Measurements from ENCODE around the gene HTR3A. TPM values are rescaled to one million over a fixed set of nuclear protein-coding genes. Genes with fewer than 3 reads are reported as not detected.

HTR3A gene
- total and polyA plus RNA-seq, 9 of the 15 experiments (the other 6 are each of a cell fraction or from before 2014, with no cell fraction given) = not detected

DNA sequence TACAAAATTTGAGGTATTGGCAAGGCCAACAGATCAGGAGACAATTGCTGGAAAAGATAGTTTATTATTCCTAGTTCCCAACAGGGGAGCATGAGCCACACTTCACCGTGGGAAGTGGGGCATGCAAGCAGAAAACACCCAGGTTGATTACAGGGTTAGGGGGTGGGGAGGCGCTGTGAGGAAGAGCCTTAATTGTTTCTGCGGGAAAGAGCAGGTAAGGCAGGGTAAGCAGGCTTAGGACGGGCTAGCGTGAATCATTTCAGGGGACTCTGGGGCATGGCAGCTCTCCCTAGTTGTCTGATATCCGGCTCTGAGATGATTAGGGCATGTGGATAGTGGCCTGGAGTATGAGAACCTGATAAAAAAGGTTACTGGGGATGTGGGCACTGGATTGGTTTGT, 20.7 kb upstream of the HTR3A start (continued):
- TF ChIP-seq, protein P1, sequence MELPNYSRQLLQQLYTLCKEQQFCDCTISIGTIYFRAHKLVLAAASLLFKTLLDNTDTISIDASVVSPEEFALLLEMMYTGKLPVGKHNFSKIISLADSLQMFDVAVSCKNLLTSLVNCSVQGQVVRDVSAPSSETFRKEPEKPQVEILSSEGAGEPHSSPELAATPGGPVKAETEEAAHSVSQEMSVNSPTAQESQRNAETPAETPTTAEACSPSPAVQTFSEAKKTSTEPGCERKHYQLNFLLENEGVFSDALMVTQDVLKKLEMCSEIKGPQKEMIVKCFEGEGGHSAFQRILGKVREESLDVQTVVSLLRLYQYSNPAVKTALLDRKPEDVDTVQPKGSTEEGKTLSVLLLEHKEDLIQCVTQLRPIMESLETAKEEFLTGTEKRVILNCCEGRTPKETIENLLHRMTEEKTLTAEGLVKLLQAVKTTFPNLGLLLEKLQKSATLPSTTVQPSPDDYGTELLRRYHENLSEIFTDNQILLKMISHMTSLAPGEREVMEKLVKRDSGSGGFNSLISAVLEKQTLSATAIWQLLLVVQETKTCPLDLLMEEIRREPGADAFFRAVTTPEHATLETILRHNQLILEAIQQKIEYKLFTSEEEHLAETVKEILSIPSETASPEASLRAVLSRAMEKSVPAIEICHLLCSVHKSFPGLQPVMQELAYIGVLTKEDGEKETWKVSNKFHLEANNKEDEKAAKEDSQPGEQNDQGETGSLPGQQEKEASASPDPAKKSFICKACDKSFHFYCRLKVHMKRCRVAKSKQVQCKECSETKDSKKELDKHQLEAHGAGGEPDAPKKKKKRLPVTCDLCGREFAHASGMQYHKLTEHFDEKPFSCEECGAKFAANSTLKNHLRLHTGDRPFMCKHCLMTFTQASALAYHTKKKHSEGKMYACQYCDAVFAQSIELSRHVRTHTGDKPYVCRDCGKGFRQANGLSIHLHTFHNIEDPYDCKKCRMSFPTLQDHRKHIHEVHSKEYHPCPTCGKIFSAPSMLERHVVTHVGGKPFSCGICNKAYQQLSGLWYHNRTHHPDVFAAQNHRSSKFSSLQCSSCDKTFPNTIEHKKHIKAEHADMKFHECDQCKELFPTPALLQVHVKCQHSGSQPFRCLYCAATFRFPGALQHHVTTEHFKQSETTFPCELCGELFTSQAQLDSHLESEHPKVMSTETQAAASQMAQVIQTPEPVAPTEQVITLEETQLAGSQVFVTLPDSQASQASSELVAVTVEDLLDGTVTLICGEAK (IDR thresholded peaks at IDR 0.05) = no peak
- TF ChIP-seq, protein P1 (CRISPR knock-in tag; IDR thresholded peaks at IDR 0.05) = no peak
- no peak for TF ChIP-seq MYNN (IDR thresholded peaks at IDR 0.05)
- no peak for TF ChIP-seq MYNN (CRISPR knock-in tag; IDR thresholded peaks at IDR 0.05)
- no peak for TF ChIP-seq ADNP (tag; IDR thresholded peaks at IDR 0.05)
- TF ChIP-seq ZBTB8A (IDR thresholded peaks at IDR 0.05; ENCODE audit: partially characterized antibody) = no peak
- no peak for TF ChIP-seq DACH1 (IDR thresholded peaks at IDR 0.05; ENCODE audit: partially characterized antibody)
- TF ChIP-seq, protein P2, sequence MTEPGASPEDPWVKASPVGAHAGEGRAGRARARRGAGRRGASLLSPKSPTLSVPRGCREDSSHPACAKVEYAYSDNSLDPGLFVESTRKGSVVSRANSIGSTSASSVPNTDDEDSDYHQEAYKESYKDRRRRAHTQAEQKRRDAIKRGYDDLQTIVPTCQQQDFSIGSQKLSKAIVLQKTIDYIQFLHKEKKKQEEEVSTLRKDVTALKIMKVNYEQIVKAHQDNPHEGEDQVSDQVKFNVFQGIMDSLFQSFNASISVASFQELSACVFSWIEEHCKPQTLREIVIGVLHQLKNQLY (CRISPR knock-in tag; conservative IDR thresholded peaks at IDR 0.05) = no peak
- no peak for TF ChIP-seq PRMT5 (CRISPR knock-in tag; IDR thresholded peaks at IDR 0.05)
